22Rv1 (cell line): Measurements from ENCODE around the gene CFAP157.
"Not testable (repeated sequence)": the region's sequence is repeated elsewhere in the genome, so short reads cannot be mapped to it uniquely, and the experiment has no call there.

ENCODE experiments used
- H3K27ac ChIP-seq: fragments of 450-650 bp; 2 replicates; pipeline ENCODE4 v1.5.1; 2017
- CTCF ChIP-seq: fragments of 450-650 bp; IDR thresholded peaks from 2 replicates; pipeline ENCODE4 v1.5.1; 2017; ENCODE audit warnings: mild to moderate bottlenecking
- ZFX ChIP-seq: fragments of 450-650 bp; IDR thresholded peaks from 2 replicates; pipeline ENCODE4 v1.6.1; 2017; ENCODE audit warnings: antibody characterized with exemption, borderline replicate concordance

CFAP157 gene

GRCh38 chr9:127755061-127756060 is 48.6 kb downstream of the CFAP157 start:
- TF ChIP-seq CTCF (no peak), ZFX (no peak)
- no peak overlapping the region for H3K27ac ChIP-seq

DNA sequence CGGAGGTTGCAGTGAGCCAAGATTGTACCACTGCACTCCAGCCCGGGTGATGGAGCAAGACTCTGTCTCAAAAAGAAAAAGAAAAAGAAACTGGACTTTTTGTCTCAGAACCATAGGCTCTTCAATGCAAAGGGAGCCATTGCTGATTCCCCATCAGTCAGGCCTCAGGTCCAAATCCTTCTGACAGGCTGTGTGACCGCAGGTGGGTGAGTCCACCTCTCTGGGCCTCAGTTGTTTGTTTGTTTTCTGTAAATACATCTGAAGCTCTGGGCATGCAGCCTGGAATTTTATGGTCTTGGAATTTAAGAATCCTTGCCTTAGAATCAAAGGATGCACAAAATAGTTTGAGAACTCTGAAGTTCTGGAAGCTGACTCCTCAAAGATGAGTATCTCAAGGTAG is 49.4 kb downstream of the CFAP157 start:
- H3K27ac ChIP-seq = no peak overlapping the region
- TF ChIP-seq CTCF = no peak
- TF ChIP-seq ZFX = no peak

GRCh38 chr9:127756776-127757175 is 50.0 kb downstream of the CFAP157 start:
- H3K27ac ChIP-seq = not testable (repeated sequence)

GRCh38 chr9:127758843-127759242 is 52.1 kb downstream of the CFAP157 start:
- H3K27ac ChIP-seq = no peak overlapping the region
- TF ChIP-seq CTCF (no peak), ZFX (no peak)

DNA sequence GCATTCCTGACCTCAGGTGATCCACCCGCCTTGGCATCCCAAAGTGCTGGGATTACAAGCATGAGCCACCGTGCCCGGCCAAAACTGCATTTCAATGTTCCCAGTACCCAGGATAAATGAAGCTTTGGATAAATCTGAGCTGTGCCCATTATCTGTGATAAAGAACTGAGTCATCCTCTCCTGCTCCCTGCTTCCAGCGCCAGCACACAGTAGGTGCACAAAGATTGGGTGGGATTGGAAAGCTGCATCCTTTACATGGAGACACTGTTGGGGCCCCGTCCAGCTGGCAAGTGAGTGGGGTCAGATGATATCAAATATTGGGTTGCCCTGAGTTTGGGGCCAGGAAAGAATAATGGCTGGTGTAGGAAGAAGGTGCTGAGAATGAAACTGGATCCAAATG is 54.3 kb downstream of the CFAP157 start:
- no peak overlapping the region for H3K27ac ChIP-seq
- TF ChIP-seq CTCF = no peak
- no peak for TF ChIP-seq ZFX

DNA sequence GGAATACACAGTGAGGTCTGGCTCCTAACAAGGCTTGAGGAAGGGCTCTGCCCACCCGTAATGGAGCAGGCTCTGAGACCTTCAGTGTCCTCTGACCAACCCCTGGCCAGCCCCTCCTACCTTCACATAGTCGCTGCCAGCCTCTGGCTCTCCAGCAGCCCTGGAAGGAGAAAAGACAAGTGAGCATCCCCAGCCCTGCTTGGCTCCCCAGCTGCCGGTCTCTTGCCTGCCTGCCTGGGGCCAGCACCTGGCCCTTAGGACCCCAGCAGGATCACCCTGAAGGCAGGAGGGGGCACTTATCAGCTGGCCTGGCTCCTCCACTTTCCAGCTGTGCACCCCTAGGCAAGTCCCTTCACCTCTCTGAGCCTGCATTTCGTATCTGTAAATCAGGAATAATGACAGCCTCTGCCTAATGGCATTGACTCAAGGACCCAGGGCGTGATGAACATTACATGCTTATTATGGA is 54.7 kb downstream of the CFAP157 start:
- no peak for TF ChIP-seq ZFX
- TF ChIP-seq CTCF = no peak
- no peak overlapping the region for H3K27ac ChIP-seq

GRCh38 chr9:127762111-127762676 is 55.4 kb downstream of the CFAP157 start:
- TF ChIP-seq CTCF (no peak), ZFX (no peak)

More at GRCh38 chr9:127762111-127762676, 55.4 kb downstream of the CFAP157 start:
- H3K27ac ChIP-seq = no peak overlapping the region
